ENCODE measurements around the gene THRSP. TPM values are rescaled to one million over a fixed set of nuclear protein-coding genes. Genes with fewer than 3 reads are reported as not detected.

THRSP gene
- polyA plus RNA-seq, 1 of the 3 experiments (the other 2 are of a cell fraction), result not detected

GRCh38 chr11:78025378-78025777 lies 38.3 kb upstream of the THRSP start (continued):
- TF ChIP-seq USF1 (IDR thresholded peaks at IDR 0.05; ENCODE audit: borderline replicate concordance, low read depth) (no peak), NFIC (IDR thresholded peaks at IDR 0.05; ENCODE audit: borderline replicate concordance) (no peak), RCOR1 (IDR thresholded peaks at IDR 0.05; ENCODE audit: low read length) (no peak), FOXJ3 (CRISPR knock-in tag; IDR thresholded peaks at IDR 0.05) (no peak), MXI1 (IDR thresholded peaks at IDR 0.05; ENCODE audit: low read depth, low read length) (no peak), CHD2 (IDR thresholded peaks at IDR 0.05; ENCODE audit: low read length, partially characterized antibody) (no peak), FOXM1 (IDR thresholded peaks at IDR 0.05; ENCODE audit: low read depth) (no peak), NRF1 (IDR thresholded peaks at IDR 0.05; ENCODE audit: low read depth, low read length) (no peak), FOSL2 (IDR thresholded peaks at IDR 0.05; ENCODE audit: borderline replicate concordance, low read depth) (no peak), ELF1 (IDR thresholded peaks at IDR 0.05) (no peak), TAF1 (IDR thresholded peaks at IDR 0.05; ENCODE audit: borderline replicate concordance, low read depth, low read length) (no peak), GATA2 (CRISPR knock-in tag; IDR thresholded peaks at IDR 0.05) (no peak)

GRCh38 chr11:78027759-78028158 lies 35.9 kb upstream of the THRSP start:
- POLR2A ChIA-PET, result no interaction called here
- peaks cover 20 to 24% of the 10 kb centered on the region in 2 experiments; a peak in 3 of 4 replicates for H3K4me1 ChIP-seq (ENCODE audit: control insufficient read depth in 1 of 2, insufficient read depth in 2 of 2, low read depth in 1 of 2, low read length in 1 of 2)
- H3K4me2 ChIP-seq, result no peak overlapping the region
- no peaks in the 10 kb centered on the region for H3K9me3 ChIP-seq
- H3K9me2 ChIP-seq, result no peaks in the 10 kb centered on the region
- no peak for DNase-seq
- CTCF ChIA-PET, result no interaction called here
- no peaks in the 10 kb centered on the region for H3K36me3 ChIP-seq (replicated peaks in 1 of 2; ENCODE audit: control insufficient read depth in 1 of 2, insufficient read depth in 2 of 2, low read length in 1 of 2)
- H4K20me1 ChIP-seq (ENCODE audit: insufficient read depth), result no peaks in the 10 kb centered on the region
- H3K4me3 ChIP-seq (ENCODE audit: low read depth in 2 of 2, low read length in 1 of 2), result no peak overlapping the region
- no peaks in the 10 kb centered on the region for H3K27me3 ChIP-seq (ENCODE audit: insufficient read depth)
- H3K9ac ChIP-seq, result no peak overlapping the region
- H2AFZ ChIP-seq (ENCODE audit: low read depth), result no peak overlapping the region
- TF ChIP-seq JUND (IDR thresholded peaks at IDR 0.05), result no peak
- TF ChIP-seq TAF1 (IDR thresholded peaks at IDR 0.05; ENCODE audit: borderline replicate concordance, low read depth, low read length), result no peak
- no peak for TF ChIP-seq NFIC (IDR thresholded peaks at IDR 0.05; ENCODE audit: borderline replicate concordance)
- TF ChIP-seq YY1 (IDR thresholded peaks at IDR 0.05; ENCODE audit: low read depth), result no peak
- TF ChIP-seq ELF1 (IDR thresholded peaks at IDR 0.05), result no peak
- TF ChIP-seq REST (IDR thresholded peaks at IDR 0.05; ENCODE audit: low read depth, low read length), result no peak
- TF ChIP-seq FOXJ3 (CRISPR knock-in tag; IDR thresholded peaks at IDR 0.05), result no peak
- H3F3A ChIP-seq (replicated peaks; ENCODE audit: insufficient read depth), result peaks cover 9% of the 10 kb centered on the region
- H3K79me2 ChIP-seq (ENCODE audit: insufficient read depth), result no peaks in the 10 kb centered on the region
- no peak overlapping the region for H3K27ac ChIP-seq (ENCODE audit: low read depth in 2 of 2, low read length in 1 of 2)
- 87% methylated on average over 2 of the region's 2 CpGs for WGBS (ENCODE audit: low lambda C conversion rate)

Data from SK-N-SH (cell line).